Liver (tissue), 9 donors: ENCODE measurements around the gene SLC24A4. TPM values are rescaled to one million over a fixed set of nuclear protein-coding genes. Genes with fewer than 3 reads are reported as not detected.

Experiments
- DNase-seq: peaks from one replicate; pipeline ENCODE4 v3.0.0-alpha.2; 2017; ENCODE audit warnings: low spot score
- H3K27ac ChIP-seq, 2 donors: one replicate each; pipeline ENCODE4 v1.7.0; 2013; ENCODE audit warnings: inconsistent platforms in 2 of 2, low read length in 2 of 2, control low read depth in 1 of 2, low read depth in 1 of 2, mild to moderate bottlenecking in 1 of 2
- H3K27me3 ChIP-seq, 4 donors: one replicate each; pipeline versions ENCODE4 v1.6.1 to v1.7.0; 2013; ENCODE audit warnings: low read length in 3 of 4, inconsistent platforms in 1 of 4, mild to moderate bottlenecking in 1 of 4, moderate library complexity in 1 of 4; ENCODE audit not compliant: control insufficient read depth in 4 of 4, insufficient read depth in 4 of 4
- H3K36me3 ChIP-seq, 4 donors: one replicate each; pipeline versions ENCODE4 v1.6.1 to v1.7.0; 2013; ENCODE audit warnings: low read length in 3 of 4, mild to moderate bottlenecking in 3 of 4, low read depth in 1 of 4, moderate library complexity in 1 of 4; ENCODE audit not compliant: control insufficient read depth in 4 of 4, insufficient read depth in 3 of 4
- H3K4me1 ChIP-seq, 4 donors: one replicate each; pipeline versions ENCODE4 v1.6.1 to v1.7.0; 2013; ENCODE audit warnings: low read length in 3 of 4, mild to moderate bottlenecking in 3 of 4, moderate library complexity in 1 of 4; ENCODE audit not compliant: control insufficient read depth in 4 of 4, insufficient read depth in 4 of 4
- H3K4me3 ChIP-seq, 3 donors: one replicate each; pipeline versions ENCODE4 v1.6.1 to v1.7.0; 2013; ENCODE audit warnings: low read length in 3 of 3, control low read depth in 1 of 3, low read depth in 1 of 3, mild to moderate bottlenecking in 1 of 3
- H3K9ac ChIP-seq, 2 donors: one replicate each; pipeline ENCODE4 v1.7.0; 2013; ENCODE audit warnings: low read length in 2 of 2, mild to moderate bottlenecking in 2 of 2, moderate library complexity in 2 of 2, control low read depth in 1 of 2, low read depth in 1 of 2
- H3K9me3 ChIP-seq, 4 donors: one replicate each; pipeline versions ENCODE4 v1.6.1 to v1.7.0; 2013; ENCODE audit warnings: low read length in 3 of 4; ENCODE audit not compliant: control insufficient read depth in 4 of 4
- ATF3 ChIP-seq: IDR thresholded peaks from 2 replicates; pipeline ENCODE4 v1.6.1; 2016; ENCODE audit warnings: antibody characterized with exemption
- EGR1 ChIP-seq, 2 donors: IDR thresholded peaks; 2 replicates each; pipeline ENCODE4 v1.6.1; 2016 to 2018; ENCODE audit warnings: antibody characterized with exemption in 2 of 2, low read depth in 2 of 2
- FOXA1 ChIP-seq: IDR thresholded peaks from 2 replicates; pipeline ENCODE4 v1.6.1; 2016; ENCODE audit warnings: antibody characterized with exemption
- FOXA2 ChIP-seq: IDR thresholded peaks from 2 replicates; pipeline ENCODE4 v1.6.1; 2016; ENCODE audit warnings: antibody characterized with exemption
- GABPA ChIP-seq, 2 donors: IDR thresholded peaks in 1 of 2; conservative IDR thresholded peaks in 1 of 2; 2 replicates each; pipeline ENCODE4 v1.6.1; 2016; ENCODE audit warnings: antibody characterized with exemption in 2 of 2, mild to moderate bottlenecking in 1 of 2, moderate library complexity in 1 of 2
- HNF4A ChIP-seq, 2 donors: conservative IDR thresholded peaks; 2 replicates each; pipeline ENCODE4 v1.6.1; 2016; ENCODE audit warnings: antibody characterized with exemption in 2 of 2, mild to moderate bottlenecking in 2 of 2
- HNF4G ChIP-seq: IDR thresholded peaks from 2 replicates; pipeline ENCODE4 v1.6.1; 2016; ENCODE audit warnings: antibody characterized with exemption
- JUND ChIP-seq, 2 donors: IDR thresholded peaks; 2 replicates each; pipeline ENCODE4 v1.6.1; 2016; ENCODE audit warnings: antibody characterized with exemption in 2 of 2
- MAX ChIP-seq: IDR thresholded peaks from 2 replicates; pipeline ENCODE4 v1.6.1; 2016; ENCODE audit warnings: antibody characterized with exemption
- NR2F2 ChIP-seq: IDR thresholded peaks from 2 replicates; pipeline ENCODE4 v1.6.1; 2016; ENCODE audit warnings: antibody characterized with exemption
- RAD21 ChIP-seq, 2 donors: IDR thresholded peaks; 2 replicates each; pipeline ENCODE4 v1.6.1; 2016; ENCODE audit warnings: antibody characterized with exemption in 2 of 2, mild to moderate bottlenecking in 2 of 2
- RXRA ChIP-seq, 2 donors: IDR thresholded peaks; 2 replicates each; pipeline ENCODE4 v1.6.1; 2017 to 2018; ENCODE audit warnings: antibody characterized with exemption in 2 of 2, mild to moderate bottlenecking in 1 of 2
- SP1 ChIP-seq: IDR thresholded peaks from 2 replicates; pipeline ENCODE4 v1.6.1; 2018; ENCODE audit warnings: antibody characterized with exemption, mild to moderate bottlenecking
- TAF1 ChIP-seq: conservative IDR thresholded peaks from 2 replicates; pipeline ENCODE4 v1.6.1; 2016; ENCODE audit warnings: antibody characterized with exemption, mild to moderate bottlenecking
- YY1 ChIP-seq: IDR thresholded peaks from 2 replicates; pipeline ENCODE4 v1.6.1; 2016; ENCODE audit warnings: antibody characterized with exemption, mild to moderate bottlenecking
- WGBS: extraction: QIAGEN DNeasy Blood & Tissue Kit; methylation state at CpG from one replicate; pipeline ENCODE4 v1.1.7; 2013; 5-methylcytosine and 5-hydroxymethylcytosine counted together
- polyA plus RNA-seq, 2 donors: library from polyadenylated mRNA; stranded (reverse) in 1 of 2; unstranded in 1 of 2; fragments of 200-250 nt in 1 of 2; fragments of >200 nt in 1 of 2; fragmentation: Nextera tagmentation in 1 of 2; extraction: Ambion mirVana in 1 of 2; gene quantifications; one replicate each; pipeline versions ENCODE4 v1.2.1 to v1.2.3, GENCODE V29; 2013 to 2015
- total RNA-seq, 2 donors: library from RNA; depleted of rRNA; stranded (reverse); fragments of >200 nt; gene quantifications; one replicate each; pipeline ENCODE4 v1.2.3, GENCODE V29; 2014
- TF ChIP-seq, protein P1 (sequence below): IDR thresholded peaks from 2 replicates; pipeline ENCODE4 v1.6.1; 2016; ENCODE audit warnings: antibody characterized with exemption
- TF ChIP-seq, protein P2 (sequence below): fragments of 150-350 bp; IDR thresholded peaks from 2 replicates; pipeline ENCODE4 v1.5.1; 2017; ENCODE audit warnings: improper control_type of control experiment, low read depth, low read length; ENCODE audit not compliant: missing input control
- donor health status: healthy.
- donor health status: healthy.
- donor health status: healthy.
- donor health status: healthy.
- donor health status: healthy.

Gene SLC24A4
- total and polyA plus RNA-seq, 4 donors: 0.06 to 0.23 (median 0.12) TPM

- Histone ChIP-seq H3K4me3 (no peak overlapping the region), H3K36me3 (no peaks in the 10 kb centered on the region), H3K9ac (no peak overlapping the region), H3K27ac (no peak overlapping the region), H3K4me1 (peaks cover 0 to 15% (median 3%) of the 10 kb centered on the region in 4 donors), H3K27me3 (no peaks in the 10 kb centered on the region), H3K9me3 (peaks cover 0 to 3% (median 3%) of the 10 kb centered on the region in 4 donors)
- DNase-seq: no peak
- TF ChIP-seq MAX (no peak), HNF4A (conservative IDR thresholded peaks at IDR 0.05) (no peak), FOXA2 (no peak), RXRA (IDR thresholded peaks at IDR 0.05) (no peak), TAF1 (no peak), JUND (IDR thresholded peaks at IDR 0.05) (no peak), ATF3 (no peak), SP1 (no peak)
- TF ChIP-seq, protein P1, sequence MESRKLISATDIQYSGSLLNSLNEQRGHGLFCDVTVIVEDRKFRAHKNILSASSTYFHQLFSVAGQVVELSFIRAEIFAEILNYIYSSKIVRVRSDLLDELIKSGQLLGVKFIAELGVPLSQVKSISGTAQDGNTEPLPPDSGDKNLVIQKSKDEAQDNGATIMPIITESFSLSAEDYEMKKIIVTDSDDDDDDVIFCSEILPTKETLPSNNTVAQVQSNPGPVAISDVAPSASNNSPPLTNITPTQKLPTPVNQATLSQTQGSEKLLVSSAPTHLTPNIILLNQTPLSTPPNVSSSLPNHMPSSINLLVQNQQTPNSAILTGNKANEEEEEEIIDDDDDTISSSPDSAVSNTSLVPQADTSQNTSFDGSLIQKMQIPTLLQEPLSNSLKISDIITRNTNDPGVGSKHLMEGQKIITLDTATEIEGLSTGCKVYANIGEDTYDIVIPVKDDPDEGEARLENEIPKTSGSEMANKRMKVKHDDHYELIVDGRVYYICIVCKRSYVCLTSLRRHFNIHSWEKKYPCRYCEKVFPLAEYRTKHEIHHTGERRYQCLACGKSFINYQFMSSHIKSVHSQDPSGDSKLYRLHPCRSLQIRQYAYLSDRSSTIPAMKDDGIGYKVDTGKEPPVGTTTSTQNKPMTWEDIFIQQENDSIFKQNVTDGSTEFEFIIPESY: no peak
- WGBS: 100% methylated on average over 1 of the region's 1 CpG
Observed at GRCh38 chr14:92470811-92471210, 147.8 kb downstream of the SLC24A4 start.

DNA sequence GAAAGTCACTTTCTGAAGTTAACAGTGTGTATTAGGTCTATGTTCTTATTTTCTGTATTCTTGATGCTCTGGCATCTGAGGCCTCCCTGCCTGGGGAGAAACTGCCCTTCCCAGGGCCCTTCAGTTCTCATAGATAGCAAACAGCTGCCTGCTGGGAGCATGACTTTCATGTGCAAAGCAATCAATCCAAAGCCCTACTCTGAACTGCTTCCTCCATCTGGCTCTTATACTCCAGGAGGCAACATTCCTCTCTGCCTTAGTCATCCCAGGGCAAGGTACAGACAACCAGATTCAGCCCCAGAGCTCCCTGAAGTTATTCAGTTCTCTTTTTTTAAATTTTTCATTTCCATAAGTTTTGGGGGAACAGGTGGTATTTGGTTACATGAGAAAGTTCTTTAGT, 149.0 kb downstream of the SLC24A4 start:
- H3K27ac ChIP-seq: no peak overlapping the region
- H3K36me3 ChIP-seq: no peaks in the 10 kb centered on the region
- peaks cover 0 to 2% (median under 1%) of the 10 kb centered on the region in 4 donors for H3K9me3 ChIP-seq
- DNase-seq: no peak
- H3K27me3 ChIP-seq: no peaks in the 10 kb centered on the region
- no peak for TF ChIP-seq EGR1 (IDR thresholded peaks at IDR 0.05; ENCODE audit: low read depth in 2 of 2)
- TF ChIP-seq, protein P2, sequence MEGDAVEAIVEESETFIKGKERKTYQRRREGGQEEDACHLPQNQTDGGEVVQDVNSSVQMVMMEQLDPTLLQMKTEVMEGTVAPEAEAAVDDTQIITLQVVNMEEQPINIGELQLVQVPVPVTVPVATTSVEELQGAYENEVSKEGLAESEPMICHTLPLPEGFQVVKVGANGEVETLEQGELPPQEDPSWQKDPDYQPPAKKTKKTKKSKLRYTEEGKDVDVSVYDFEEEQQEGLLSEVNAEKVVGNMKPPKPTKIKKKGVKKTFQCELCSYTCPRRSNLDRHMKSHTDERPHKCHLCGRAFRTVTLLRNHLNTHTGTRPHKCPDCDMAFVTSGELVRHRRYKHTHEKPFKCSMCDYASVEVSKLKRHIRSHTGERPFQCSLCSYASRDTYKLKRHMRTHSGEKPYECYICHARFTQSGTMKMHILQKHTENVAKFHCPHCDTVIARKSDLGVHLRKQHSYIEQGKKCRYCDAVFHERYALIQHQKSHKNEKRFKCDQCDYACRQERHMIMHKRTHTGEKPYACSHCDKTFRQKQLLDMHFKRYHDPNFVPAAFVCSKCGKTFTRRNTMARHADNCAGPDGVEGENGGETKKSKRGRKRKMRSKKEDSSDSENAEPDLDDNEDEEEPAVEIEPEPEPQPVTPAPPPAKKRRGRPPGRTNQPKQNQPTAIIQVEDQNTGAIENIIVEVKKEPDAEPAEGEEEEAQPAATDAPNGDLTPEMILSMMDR: no peak
- no peak for TF ChIP-seq RAD21 (IDR thresholded peaks at IDR 0.05)
- no peak for TF ChIP-seq FOXA1
- no peak for TF ChIP-seq HNF4G
- no peak for TF ChIP-seq RXRA (IDR thresholded peaks at IDR 0.05)
- no peak for TF ChIP-seq MAX
- no peak for TF ChIP-seq YY1
- no peak for TF ChIP-seq NR2F2
- no peak for TF ChIP-seq HNF4A (conservative IDR thresholded peaks at IDR 0.05)
- TF ChIP-seq GABPA (IDR thresholded peaks at IDR 0.05 in 1 of 2, conservative IDR thresholded peaks at IDR 0.05 in 1 of 2): no peak
- TF ChIP-seq TAF1: no peak
- H3K4me3 ChIP-seq: no peak overlapping the region
- H3K4me1 ChIP-seq: peaks cover 0 to 15% (median 3%) of the 10 kb centered on the region in 4 donors
- H3K9ac ChIP-seq: no peak overlapping the region
